IMR-90 (cell line): Measurements from ENCODE around the gene CPNE4. TPM values are rescaled to one million over a fixed set of nuclear protein-coding genes. Genes with fewer than 3 reads are reported as not detected.
"Not testable (repeated sequence)": the region's sequence is repeated elsewhere in the genome, so short reads cannot be mapped to it uniquely, and the experiment has no call there.

Experiments used
- ATAC-seq: fragments of 200-7000 bp; cut with Tn5 transposase; 2 replicates; pipeline ENCODE4 v1.9.1; 2020; ENCODE audit warnings: low read depth, mild to moderate bottlenecking, moderate library complexity
- BruUV-seq: library from RNA; stranded (reverse); fragments of 400-500 nt; replicated peaks from 2 replicates; lab custom pipeline; 2021; lab: Mats Ljungman, UMichigan
- CTCF ChIA-PET: fragments of 300-600 bp; formaldehyde crosslinking; extraction: SDS; loops from one replicate; lab custom pipeline; 2021; ENCODE audit warnings: antibody characterized with exemption; lab: Yijun Ruan, JAX
- POLR2A ChIA-PET: fragments of 300-600 bp; sonication (Branson Sonifier 250); formaldehyde crosslinking; loops from one replicate; lab custom pipeline; 2022; ENCODE audit warnings: antibody characterized with exemption; ENCODE audit not compliant: unreplicated experiment; lab: Charles Lee
- DNase-seq: peaks from one replicate; pipeline ENCODE4 v3.0.0; 2013
- H2AFZ ChIP-seq: replicated peaks from 2 replicates; pipeline ENCODE3; 2013; ENCODE audit warnings: low read length, mild to moderate bottlenecking; ENCODE audit not compliant: poor library complexity
- H2AK5ac ChIP-seq: 2 replicates; pipeline ENCODE4 v1.6.1; 2013; ENCODE audit warnings: low read depth, low read length, inconsistent platforms
- H2AK9ac ChIP-seq: replicated peaks from 2 replicates; pipeline ENCODE3; 2013; ENCODE audit warnings: mild to moderate bottlenecking, low read depth, low read length, moderate library complexity; ENCODE audit not compliant: poor library complexity
- H2BK120ac ChIP-seq: 2 replicates; pipeline ENCODE4 v1.6.1; 2013; ENCODE audit warnings: low read depth, low read length, inconsistent platforms
- H2BK15ac ChIP-seq: 3 replicates; pipeline ENCODE4 v1.6.1; 2013; ENCODE audit warnings: low read depth, low read length, inconsistent platforms
- H2BK20ac ChIP-seq: 2 replicates; pipeline ENCODE4 v1.6.1; 2013; ENCODE audit warnings: low read depth, mild to moderate bottlenecking, inconsistent platforms, low read length, moderate library complexity
- H2BK5ac ChIP-seq: 2 replicates; pipeline ENCODE4 v1.6.1; 2013; ENCODE audit warnings: mild to moderate bottlenecking, low read depth, low read length, inconsistent platforms; ENCODE audit not compliant: poor library complexity, severe bottlenecking
- H3K14ac ChIP-seq: replicated peaks from 2 replicates; pipeline ENCODE4 v1.6.1; 2013; ENCODE audit warnings: low read depth, low read length, inconsistent platforms
- H3K18ac ChIP-seq: 2 replicates; pipeline ENCODE4 v1.6.1; 2013; ENCODE audit warnings: low read depth, low read length, control low read depth
- H3K23ac ChIP-seq: 2 replicates; pipeline ENCODE4 v1.6.1; 2013; ENCODE audit warnings: low read depth, low read length, inconsistent platforms
- H3K27ac ChIP-seq: 2 replicates; pipeline ENCODE4 v1.5.1; 2013; ENCODE audit warnings: mild to moderate bottlenecking, control low read depth, low read length; ENCODE audit not compliant: insufficient read depth
- H3K27me3 ChIP-seq: 2 replicates; pipeline ENCODE4 v1.6.1; 2013; ENCODE audit warnings: low read length; ENCODE audit not compliant: control insufficient read depth, insufficient read depth
- H3K36me3 ChIP-seq: 2 replicates; pipeline ENCODE4 v1.6.1; 2013; ENCODE audit warnings: low read length, mixed read lengths; ENCODE audit not compliant: control insufficient read depth, insufficient read depth
- H3K4ac ChIP-seq: 2 replicates; pipeline ENCODE4 v1.6.1; 2013; ENCODE audit warnings: low read depth, low read length, inconsistent platforms
- H3K4me1 ChIP-seq: 2 replicates; pipeline ENCODE4 v1.6.1; 2013; ENCODE audit warnings: low read length, mixed read lengths; ENCODE audit not compliant: control insufficient read depth, insufficient read depth
- H3K4me2 ChIP-seq: 2 replicates; pipeline ENCODE4 v1.6.1; 2013; ENCODE audit warnings: low read depth, mild to moderate bottlenecking, control low read depth, low read length, moderate library complexity
- H3K4me3 ChIP-seq: 2 replicates; pipeline ENCODE4 v1.5.1; 2013; ENCODE audit warnings: low read depth, mild to moderate bottlenecking, control low read depth, low read length, moderate library complexity; ENCODE audit not compliant: insufficient read depth
- H3K56ac ChIP-seq: 2 replicates; pipeline ENCODE4 v1.6.1; 2013; ENCODE audit warnings: low read length, inconsistent platforms; ENCODE audit not compliant: insufficient read depth; ENCODE audit errors: extremely low read depth
- H3K79me1 ChIP-seq, 2 experiments: 2 replicates each; pipeline ENCODE4 v1.6.1; 2013; ENCODE audit warnings: low read length in 2 of 2, inconsistent platforms in 1 of 2, low read depth in 1 of 2
- H3K9ac ChIP-seq: 2 replicates; pipeline ENCODE4 v1.6.1; 2013; ENCODE audit warnings: low read depth, low read length, control low read depth
- H3K9me1 ChIP-seq: 2 replicates; pipeline ENCODE4 v1.6.1; 2013; ENCODE audit warnings: low read length, inconsistent platforms; ENCODE audit not compliant: insufficient read depth
- H3K9me3 ChIP-seq: 2 replicates; pipeline ENCODE4 v1.6.1; 2013; ENCODE audit warnings: low read length; ENCODE audit not compliant: control insufficient read depth, insufficient read depth
- H4K20me1 ChIP-seq: 2 replicates; pipeline ENCODE4 v1.6.1; 2013; ENCODE audit warnings: low read length, inconsistent platforms; ENCODE audit not compliant: insufficient read depth
- H4K5ac ChIP-seq: 2 replicates; pipeline ENCODE4 v1.6.1; 2013; ENCODE audit warnings: mild to moderate bottlenecking, low read depth, low read length, control low read depth
- H4K8ac ChIP-seq, 2 experiments: 2 replicates each; pipeline ENCODE4 v1.6.1; 2013; ENCODE audit warnings: low read depth in 2 of 2, low read length in 2 of 2, control low read depth in 1 of 2, inconsistent platforms in 1 of 2
- H4K91ac ChIP-seq: 2 replicates; pipeline ENCODE4 v1.6.1; 2013; ENCODE audit warnings: low read depth, low read length, inconsistent platforms; ENCODE audit not compliant: insufficient read depth
- BHLHE40 ChIP-seq: fragments of 150-350 bp; IDR thresholded peaks from 2 replicates; pipeline ENCODE4 v1.6.1; 2016; ENCODE audit warnings: mild to moderate bottlenecking, low read depth, low read length
- CEBPB ChIP-seq: IDR thresholded peaks from 2 replicates; pipeline ENCODE4 v1.6.1; 2012; ENCODE audit warnings: low read depth, low read length, improper control_type of control experiment
- CTCF ChIP-seq: conservative IDR thresholded peaks from 2 replicates; pipeline ENCODE4 v1.5.1; 2012; ENCODE audit warnings: mild to moderate bottlenecking, low read depth, low read length, improper control_type of control experiment
- ELK1 ChIP-seq: fragments of 150-350 bp; IDR thresholded peaks from 2 replicates; pipeline ENCODE4 v1.6.1; 2016; ENCODE audit warnings: low read depth, mild to moderate bottlenecking, low read length, moderate library complexity, borderline replicate concordance
- MAZ ChIP-seq: IDR thresholded peaks from 2 replicates; pipeline ENCODE4 v1.6.1; 2012; ENCODE audit warnings: low read depth, mild to moderate bottlenecking, low read length, improper control_type of control experiment, moderate library complexity, borderline replicate concordance
- WGBS, 2 experiments: methylation state at CpG; one replicate each; pipeline versions ENCODE4 v1.1.5 to v1.1.7; 2013; ENCODE audit warnings: missing lambda C conversion rate in 2 of 2; ENCODE audit not compliant: insufficient read length in 1 of 2; ENCODE audit errors: extremely low coverage in 2 of 2; 5-methylcytosine and 5-hydroxymethylcytosine counted together
- dilution Hi-C: fragments of 300-500 bp; cut with HindIII; formaldehyde crosslinking; loops from one replicate; pipeline ENCODE4 v1.14.3; 2018; ENCODE audit warnings: low sequenced_read_pairs; ENCODE audit not compliant: unreplicated experiment
- in situ Hi-C: fragments of 300-500 bp; cut with MboI; formaldehyde crosslinking; loops from 3 replicates; pipeline ENCODE4 v1.14.3; 2019; ENCODE audit warnings: low sequenced_read_pairs, inconsistent platforms, mixed read lengths
- intact Hi-C: fragments of 100-400 bp; cut with micrococcal nuclease; formaldehyde crosslinking; loops from 2 replicates; pipeline ENCODE4 v1.10.0; 2022
- polyA plus RNA-seq, 3 experiments: library from polyadenylated mRNA; depleted of rRNA; stranded (reverse); fragments of >200 nt; gene quantifications; 2 replicates each; pipeline ENCODE4 v1.2.3, GENCODE V29; 2012; ENCODE audit warnings: low replicate concordance in 1 of 3
- total RNA-seq: library from RNA; depleted of rRNA; stranded (reverse); fragments of >200 nt; gene quantifications from 2 replicates; pipeline ENCODE4 v1.2.3, GENCODE V29; 2012

Gene CPNE4
- total and polyA plus RNA-seq, 2 of the 4 experiments (the other 2 are of a cell fraction) = not detected

- no peaks in the 10 kb centered on the region for H3K27me3 ChIP-seq
- H3K4me1 ChIP-seq = no peaks in the 10 kb centered on the region
- no peak overlapping the region for H2BK20ac ChIP-seq
- H3K14ac ChIP-seq = no peak overlapping the region
- no peak overlapping the region for H3K18ac ChIP-seq
- H3K4ac ChIP-seq = no peak overlapping the region
- H3K4me2 ChIP-seq = no peak overlapping the region
- no peak overlapping the region for H4K8ac ChIP-seq
- in situ Hi-C loops = loop anchor here (25.0 kb wide), 2 partner anchors 454 to 754 kb away; partner anchors contain the start of genes ASTE1, NEK11 and PIK3R4
- POLR2A ChIA-PET = no interaction called here
- no peak overlapping the region for H2BK15ac ChIP-seq
- H3K27ac ChIP-seq = no peak overlapping the region
- H4K91ac ChIP-seq = no peak overlapping the region
- no peak for DNase-seq
- intact Hi-C loops = no loop called here
- H3K79me1 ChIP-seq = peaks cover 18 to 19% of the 10 kb centered on the region in 2 experiments
- H2AK9ac ChIP-seq = no peak overlapping the region
- no peak overlapping the region for H3K56ac ChIP-seq
- peaks cover 10% of the 10 kb centered on the region for H3K36me3 ChIP-seq
- TF ChIP-seq CTCF (no peak), BHLHE40 (no peak), MAZ (no peak), ELK1 (no peak), CEBPB (no peak)
- H3K9ac ChIP-seq = no peak overlapping the region
- no peaks in the 10 kb centered on the region for H4K20me1 ChIP-seq
- no peaks in the 10 kb centered on the region for H3K9me3 ChIP-seq
- H2BK5ac ChIP-seq = no peak overlapping the region
- no peak for ATAC-seq
- H3K4me3 ChIP-seq = no peak overlapping the region
- CTCF ChIA-PET = no interaction called here
- H3K23ac ChIP-seq = no peak overlapping the region
- no peak overlapping the region for H2AFZ ChIP-seq
- WGBS, 2 experiments = 100% methylated on average over 1 of the region's 2 CpGs; no CpG with 5 or more reads in 1 of the 2 experiments
- no peaks in the 10 kb centered on the region for H3K9me1 ChIP-seq
- no peak overlapping the region for H2BK120ac ChIP-seq
- dilution Hi-C loops = no loop called here
- H4K5ac ChIP-seq = no peak overlapping the region
- no TSS peak for BruUV-seq
- no peak overlapping the region for H2AK5ac ChIP-seq
Measured at GRCh38 chr3:131491084-131491483, 543.7 kb downstream of the CPNE4 start.

GRCh38 chr3:131486545-131486944, 548.3 kb downstream of the CPNE4 start:
- H3K27me3 ChIP-seq, BruUV-seq, H4K5ac ChIP-seq, H2BK5ac ChIP-seq, H3K4ac ChIP-seq, intact Hi-C loops, H4K20me1 ChIP-seq, H3K9me1 ChIP-seq, CTCF ChIA-PET, H2BK120ac ChIP-seq, H3K9me3 ChIP-seq, H3K27ac ChIP-seq, H2AFZ ChIP-seq, dilution Hi-C loops, H4K91ac ChIP-seq, H3K56ac ChIP-seq, H3K9ac ChIP-seq, H2BK15ac ChIP-seq, H3K4me2 ChIP-seq, DNase-seq, H3K23ac ChIP-seq, H3K14ac ChIP-seq, H2AK5ac ChIP-seq, ATAC-seq, H2BK20ac ChIP-seq, H3K36me3 ChIP-seq, H2AK9ac ChIP-seq, H3K4me1 ChIP-seq, H4K8ac ChIP-seq, H3K18ac ChIP-seq, H3K4me3 ChIP-seq, POLR2A ChIA-PET: not testable (repeated sequence)
- in situ Hi-C loops = loop anchor here (25.0 kb wide), 2 partner anchors 449 to 749 kb away; partner anchors contain the start of genes ASTE1, NEK11 and PIK3R4
- peaks cover 9 to 11% of the 10 kb centered on the region in 2 experiments; a peak in 3 of 4 replicates for H3K79me1 ChIP-seq
- no CpG with 5 or more reads among the region's 3 CpGs for WGBS, 2 experiments
